NCI-H82 (cell line): ENCODE measurements around the gene CPN1.
A peak's percentile ranks its signal among the peaks of the same experiment; 100 is the strongest.

Source experiments
- DNase-seq: peaks from one replicate; lab custom pipeline; 2025; lab: John Stamatoyannopoulos, UW

CPN1 gene

DNA sequence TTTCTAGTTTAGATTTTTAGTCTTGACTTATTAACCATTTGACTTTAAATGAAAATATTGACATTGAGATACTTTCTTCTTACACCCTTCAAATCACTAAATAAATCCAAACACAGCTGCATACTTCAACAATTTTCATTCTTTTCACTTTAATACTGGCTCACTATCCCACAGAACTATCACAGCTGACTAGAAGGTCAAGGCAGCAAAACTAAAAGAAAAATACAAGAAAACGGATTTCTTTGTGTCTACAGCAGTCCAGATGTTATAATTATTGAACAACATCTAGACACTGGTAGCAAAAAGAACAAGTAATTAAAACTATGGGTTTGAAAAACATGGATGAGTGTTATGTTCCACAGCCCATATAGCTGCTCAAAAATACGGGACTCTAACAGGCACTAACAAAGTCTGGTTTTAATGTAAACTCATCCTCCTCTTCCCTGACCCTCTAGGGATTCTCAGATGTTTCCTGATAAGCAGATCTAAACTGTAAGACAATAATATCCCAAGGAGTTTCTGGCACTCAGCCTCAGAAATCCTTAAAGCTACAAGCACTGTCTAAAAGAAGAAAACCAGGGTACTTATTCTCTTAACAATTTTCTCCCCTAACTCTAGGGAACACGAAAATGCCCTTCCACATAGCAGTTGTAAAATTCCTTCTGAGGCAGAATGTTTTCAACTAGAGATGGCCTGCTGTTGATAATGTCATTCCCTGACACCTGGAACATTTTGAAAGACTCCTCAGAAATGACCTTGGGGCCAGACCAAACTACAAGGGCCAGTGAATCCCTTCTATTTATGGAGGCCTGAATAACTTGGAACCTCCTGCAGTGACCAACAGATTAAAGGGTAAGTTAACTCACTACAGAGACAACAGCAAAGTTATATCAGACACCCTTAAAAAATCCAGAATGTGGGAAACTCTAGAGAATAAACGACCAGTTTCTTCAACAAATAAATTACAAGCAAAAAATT, 84.7 kb downstream of the CPN1 start:
- peak; percentile 35 for DNase-seq

GRCh38 chr10:99995713-99996112, 86.0 kb downstream of the CPN1 start:
- no peak for DNase-seq

- DNase-seq, result no peak
These were observed 86.4 kb downstream of the CPN1 start for GRCh38 chr10:99995269-99995668.

DNA sequence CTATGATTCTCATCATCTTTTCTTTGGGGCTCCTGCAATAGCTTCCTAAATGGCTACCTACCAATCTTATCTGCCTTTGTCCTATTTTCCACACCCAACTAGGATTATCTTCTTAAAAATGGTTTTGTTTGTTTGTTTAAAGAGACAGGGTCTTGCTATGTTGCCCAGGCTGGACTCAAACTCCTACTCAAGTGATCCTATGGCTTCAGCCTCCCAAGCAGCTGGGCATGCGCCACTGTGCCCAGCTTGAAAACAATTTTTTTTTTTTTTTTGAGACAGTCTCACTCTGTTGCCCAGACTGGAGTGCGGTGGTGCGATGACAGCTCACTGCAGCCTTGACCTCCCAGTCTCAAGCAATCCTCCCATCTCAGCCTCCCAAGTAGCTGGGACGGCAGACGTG, 86.9 kb downstream of the CPN1 start:
- no peak for DNase-seq

GRCh38 chr10:99993701-99994689, 87.7 kb downstream of the CPN1 start:
- DNase-seq, result peak; percentile 34
